H1 (cell line): Measurements from ENCODE around the gene CLDN25. TPM values are rescaled to one million over a fixed set of nuclear protein-coding genes. Genes with fewer than 3 reads are reported as not detected.

Source experiments
- KDM1A ChIP-seq: fragments of 200-600, 300-600 bp; sonication (generic); IDR thresholded peaks from 2 replicates; pipeline ENCODE4 v1.7.1; 2016; ENCODE audit warnings: mild to moderate bottlenecking, low read length, borderline replicate concordance
- RXRA ChIP-seq: IDR thresholded peaks from 2 replicates; pipeline ENCODE4 v1.6.1; 2011; ENCODE audit warnings: low read depth, mild to moderate bottlenecking, low read length, moderate library complexity; ENCODE audit not compliant: insufficient read depth
- SIX5 ChIP-seq: IDR thresholded peaks from 2 replicates; pipeline ENCODE4 v1.6.1; 2011; ENCODE audit warnings: mild to moderate bottlenecking, low read depth, low read length
- polyA plus RNA-seq, 7 experiments: library from polyadenylated mRNA; depleted of rRNA in 3 of 7; stranded (reverse) in 5 of 7; unstranded in 2 of 7; fragments of >200 nt in 5 of 7; fragments of 200-250 nt in 2 of 7; gene quantifications; 1 replicate in 5 of 7; 2 replicates in 1 of 7; 4 replicates in 1 of 7; pipeline versions ENCODE4 v1.2.1 to v1.2.3, GENCODE V29; 2011 to 2013; ENCODE audit warnings: missing spikeins in 2 of 7, mixed read lengths in 2 of 7
- total RNA-seq: library from RNA; stranded (reverse); fragmentation: NEBNext Ultra II Directional; extraction: Animal tissue kit (Norgen Biotek cat#: 25700); gene quantifications from 2 replicates; pipeline ENCODE4 v1.2.1, GENCODE V29; 2021

CLDN25 gene
- total and polyA plus RNA-seq, 2 of the 8 experiments (the other 6 are each of a cell fraction or from before 2014, with no cell fraction given) = not detected

- TF ChIP-seq KDM1A (peak; percentile 29), SIX5 (no peak), RXRA (no peak)
Observed at GRCh38 chr11:113773092-113773415, 6.5 kb upstream of the CLDN25 start (continued).
